Activated effector memory CD4-positive, alpha-beta T cell treated with anti-CD3 and anti-CD28 coated beads, Interleukin-2, amount 50 U/mL, for 16 hours (primary cell): ENCODE measurements around the gene CSF1.
"Not testable (repeated sequence)": the region's sequence is repeated elsewhere in the genome, so short reads cannot be mapped to it uniquely, and the experiment has no call there.

Experiments used
- DNase-seq: peaks from one replicate; pipeline ENCODE4 v3.0.0-alpha.2; 2020

The CSF1 gene

DNA sequence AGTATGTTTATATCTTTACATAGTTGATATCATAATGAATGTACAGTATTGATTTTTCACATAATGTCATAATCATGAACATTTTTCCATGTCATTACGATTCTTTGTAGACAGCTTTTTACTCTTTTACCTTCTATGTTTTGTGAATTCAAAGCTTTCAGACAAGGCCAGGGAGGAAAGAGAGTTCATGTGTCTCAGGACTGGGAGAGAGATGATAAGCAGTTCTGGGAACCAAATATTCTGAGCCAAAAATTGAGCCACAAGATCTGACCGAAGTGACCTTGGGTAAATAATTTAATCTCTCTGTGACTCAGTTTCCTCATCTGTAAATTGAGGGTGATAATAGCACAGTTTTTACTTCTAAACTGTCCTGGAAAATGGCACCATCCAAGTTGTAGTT is 31.8 kb downstream of the CSF1 start:
- no peak for DNase-seq

DNA sequence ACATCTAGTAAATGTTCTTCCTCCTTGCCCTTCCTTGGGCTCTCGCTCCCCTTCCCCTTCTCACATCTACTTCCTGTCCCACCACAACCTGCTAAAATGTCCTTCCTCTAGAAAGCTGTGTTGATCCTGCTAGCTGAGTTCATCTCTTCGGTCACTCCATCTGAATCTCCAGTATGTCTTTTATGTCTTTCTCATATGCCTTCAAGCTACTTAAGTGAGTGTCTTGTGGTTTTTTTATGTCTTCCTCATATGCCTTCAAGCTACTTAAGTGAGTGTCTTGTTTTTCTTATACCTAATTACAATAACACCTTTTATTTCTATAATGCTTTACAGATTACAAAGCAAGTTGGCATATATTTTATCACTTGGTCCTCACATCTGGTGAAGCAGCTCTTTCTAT is 33.9 kb downstream of the CSF1 start:
- DNase-seq = no peak

DNA sequence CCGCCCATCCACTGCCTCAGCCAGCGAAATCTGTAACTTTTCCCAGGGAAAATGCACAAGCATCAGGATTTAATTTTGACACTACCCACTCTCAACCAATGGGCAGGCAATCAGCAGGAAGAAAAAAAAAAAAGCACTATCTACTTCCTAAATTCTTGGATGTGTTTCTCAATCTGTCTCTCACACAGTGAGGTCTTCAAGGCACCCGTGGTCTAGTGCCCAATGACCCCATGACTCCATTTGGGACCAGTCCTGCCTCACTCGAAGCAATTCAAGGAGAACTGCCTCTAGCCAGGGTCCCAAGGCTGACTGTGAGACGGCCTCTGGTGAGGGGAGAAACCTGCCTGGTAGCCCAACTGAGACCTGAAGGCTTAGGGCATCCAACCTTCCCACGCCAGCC is 35.9 kb downstream of the CSF1 start:
- DNase-seq = no peak

DNA sequence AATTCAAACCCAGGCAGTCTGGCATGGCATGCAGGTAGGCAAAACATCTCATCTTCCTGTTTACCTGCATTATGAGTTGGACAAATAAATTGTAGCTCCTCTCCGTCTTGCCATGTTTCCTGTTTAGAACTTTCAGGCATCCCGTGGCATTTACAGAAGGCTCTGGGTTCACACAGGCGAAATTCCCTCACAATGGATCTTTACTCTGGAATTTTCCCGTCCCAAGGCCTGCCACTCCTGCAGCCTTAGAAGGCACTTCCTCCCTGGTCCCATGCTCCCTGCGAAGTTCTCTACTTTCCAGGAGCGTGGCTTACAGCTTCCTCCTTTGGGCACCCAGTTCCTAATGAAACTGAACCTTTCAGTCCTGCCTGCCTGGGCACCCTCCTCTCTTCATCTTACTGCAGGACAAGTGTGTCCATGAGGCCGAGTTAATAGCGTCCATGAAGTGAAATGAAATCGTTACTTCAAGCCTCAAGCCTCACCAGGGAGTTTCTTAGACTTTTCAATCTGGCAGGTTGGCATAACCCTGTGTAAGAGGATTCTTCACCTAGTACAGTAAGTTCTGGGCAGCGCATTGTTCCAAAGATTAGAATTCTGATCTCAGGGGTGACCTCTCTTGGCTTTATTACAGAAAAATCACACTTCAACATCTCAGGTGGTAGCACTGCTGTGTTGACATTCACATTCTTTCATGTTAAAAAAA is 37.1 kb downstream of the CSF1 start:
- DNase-seq = no peak

DNA sequence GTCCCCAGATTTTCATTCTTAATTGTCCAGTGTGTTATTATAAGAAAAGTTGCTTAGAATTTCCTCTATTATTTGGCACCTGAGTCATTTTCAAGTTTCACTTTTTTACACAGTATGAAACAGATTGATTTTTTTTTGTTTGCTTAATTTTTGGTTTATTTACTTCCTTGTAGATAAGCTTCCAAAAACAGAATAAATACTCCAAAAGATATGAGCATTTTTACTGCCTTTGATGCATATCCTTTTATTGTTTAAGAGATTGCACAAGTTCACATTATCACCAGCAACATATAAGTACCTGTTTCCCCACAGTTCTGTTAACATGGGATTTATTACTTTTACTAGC is 37.6 kb downstream of the CSF1 start:
- no peak for DNase-seq

DNA sequence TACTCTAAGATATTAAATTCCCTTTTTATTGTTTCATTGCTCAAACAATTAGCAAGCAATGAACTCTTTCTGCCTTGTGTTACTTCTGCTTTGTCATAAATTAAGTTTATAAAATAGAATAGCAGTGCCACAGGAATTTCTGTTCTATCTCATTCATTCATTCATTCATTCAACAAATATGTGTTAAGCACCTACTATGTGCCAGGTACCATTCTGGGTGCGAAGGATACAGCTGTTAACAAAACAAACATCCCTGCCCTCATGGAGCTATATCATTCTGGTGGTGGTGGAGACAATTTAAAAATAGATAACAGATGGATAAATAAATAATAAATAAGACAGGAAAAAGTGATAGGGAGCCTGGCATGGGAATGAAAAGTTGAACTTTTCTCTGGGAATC is 39.4 kb downstream of the CSF1 start:
- DNase-seq = no peak

DNA sequence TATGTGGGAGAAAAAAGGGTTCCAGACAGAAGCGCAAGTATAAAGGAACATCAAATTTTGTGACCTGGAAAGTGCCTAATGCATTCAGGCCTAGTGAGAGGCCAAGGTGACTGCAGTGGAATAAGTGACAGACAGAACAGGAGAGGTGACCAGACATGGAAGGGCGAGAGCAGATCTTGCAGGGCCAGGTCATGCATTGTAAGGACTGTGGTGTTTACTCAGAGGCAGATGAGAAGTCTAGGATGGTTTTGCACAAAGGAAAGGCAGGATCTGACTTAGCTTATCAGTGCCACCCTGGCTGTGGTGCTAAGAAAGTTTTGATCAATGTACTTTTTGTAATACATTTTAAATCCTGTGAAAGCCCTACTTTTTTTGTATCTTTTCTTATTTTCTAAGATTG is 39.9 kb downstream of the CSF1 start:
- no peak for DNase-seq

DNA sequence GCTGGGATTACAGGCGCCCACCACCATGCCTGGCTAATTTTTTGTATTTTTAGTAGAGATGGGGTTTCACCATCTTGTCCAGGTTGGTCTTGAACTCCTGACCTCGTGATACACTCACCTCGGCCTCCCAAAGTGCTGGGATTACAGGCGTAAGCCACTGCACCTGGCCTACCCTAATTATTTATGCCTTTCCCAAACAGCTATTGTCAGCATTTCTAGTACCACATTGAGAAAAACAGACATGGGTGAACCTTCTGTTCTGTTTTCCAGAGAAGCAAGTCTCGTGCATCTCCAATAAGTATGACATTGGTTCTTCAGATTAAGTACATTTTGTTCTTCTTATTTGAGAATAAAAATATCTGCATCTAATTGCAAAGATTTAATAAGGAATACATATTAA is 40.9 kb downstream of the CSF1 start:
- DNase-seq = not testable (repeated sequence)

DNA sequence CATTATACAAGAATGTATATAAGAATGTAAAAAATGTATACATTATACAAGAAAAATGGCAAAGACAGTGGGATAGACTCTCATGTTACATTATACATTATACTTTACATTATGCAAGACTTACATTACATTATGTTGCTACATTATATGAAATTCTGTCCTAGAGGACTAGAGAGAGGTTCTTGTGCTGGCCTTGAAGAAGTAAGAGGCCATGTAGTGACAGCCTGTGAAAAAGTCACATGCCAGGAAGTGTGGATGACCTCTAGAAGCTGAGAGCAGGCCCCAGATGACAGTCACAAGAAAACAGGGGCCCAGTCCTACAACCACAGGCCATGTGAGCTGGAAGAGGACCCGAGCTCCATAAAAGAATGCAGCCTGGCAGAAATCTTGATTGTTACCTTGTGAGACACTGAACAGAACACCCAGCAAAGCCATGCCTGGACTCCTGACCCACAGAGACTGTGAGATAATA is 43.4 kb downstream of the CSF1 start:
- no peak for DNase-seq

DNA sequence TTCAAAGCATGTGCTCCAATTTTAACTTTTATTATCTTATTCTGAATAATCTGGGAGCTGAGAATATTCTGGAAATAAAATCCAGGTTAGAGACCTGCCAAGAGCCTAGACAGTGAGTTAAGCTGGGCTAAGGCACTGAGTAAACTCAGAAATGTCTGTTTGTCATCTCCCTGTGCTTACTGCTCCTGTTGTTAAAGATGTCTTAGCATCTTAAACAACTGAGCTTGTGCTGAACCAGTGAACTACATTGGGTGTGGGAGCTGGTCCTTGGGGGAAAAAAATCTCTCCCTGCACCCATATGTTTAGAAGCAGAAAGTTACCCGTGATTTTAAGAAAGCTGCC is 49.0 kb downstream of the CSF1 start:
- DNase-seq = no peak

DNA sequence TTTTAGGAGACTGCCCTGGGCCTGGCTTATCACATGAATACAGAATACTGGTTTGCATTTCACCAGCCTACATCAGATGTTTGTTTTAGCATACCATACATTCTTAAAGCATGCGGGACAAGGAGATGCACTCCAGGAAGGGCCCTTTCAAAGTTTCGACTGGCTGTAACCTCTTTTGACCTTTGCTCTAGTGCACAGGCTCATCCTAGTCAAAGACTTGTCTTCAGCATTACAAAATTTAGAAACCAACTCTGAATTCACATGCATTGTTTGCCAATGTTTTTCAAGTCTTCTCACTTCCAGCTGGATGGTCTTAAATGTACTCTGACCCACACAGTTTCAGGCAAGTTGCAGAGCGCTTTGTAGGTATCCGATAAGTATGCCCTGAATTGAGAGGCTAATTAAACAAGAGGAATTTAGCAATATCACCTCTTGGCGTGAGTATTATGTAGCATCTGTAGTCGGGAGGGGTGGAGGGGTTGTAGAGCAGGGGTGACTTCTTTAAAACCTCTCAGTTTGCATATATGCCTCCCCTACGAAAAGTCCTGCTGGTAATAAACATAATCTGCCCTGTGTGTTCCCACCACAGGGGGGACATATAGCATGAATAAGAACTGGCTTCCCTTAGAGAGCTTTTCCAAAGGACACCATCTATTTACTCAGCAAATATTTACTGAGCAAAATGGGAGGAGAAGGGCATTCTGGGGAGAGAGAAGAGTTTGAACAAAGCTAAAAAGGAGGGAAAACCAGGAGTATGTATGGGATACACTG is 49.5 kb downstream of the CSF1 start:
- DNase-seq = no peak

DNA sequence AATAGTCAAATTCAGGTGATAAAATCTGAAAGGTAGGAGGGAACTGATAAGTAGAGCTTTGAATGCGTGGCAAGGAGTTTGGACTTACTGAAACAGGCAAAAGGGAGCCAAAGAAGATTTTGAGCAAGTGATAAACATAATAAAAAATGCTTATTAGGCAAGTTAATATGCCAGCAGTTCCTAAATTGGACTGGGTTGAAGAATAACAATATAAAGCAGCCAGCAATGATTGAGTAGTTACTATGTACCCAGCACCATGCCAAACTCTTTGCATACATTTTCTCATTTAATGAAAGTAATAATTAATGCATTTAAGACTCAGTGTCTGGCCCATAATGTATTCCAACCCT is 50.1 kb downstream of the CSF1 start:
- no peak for DNase-seq

DNA sequence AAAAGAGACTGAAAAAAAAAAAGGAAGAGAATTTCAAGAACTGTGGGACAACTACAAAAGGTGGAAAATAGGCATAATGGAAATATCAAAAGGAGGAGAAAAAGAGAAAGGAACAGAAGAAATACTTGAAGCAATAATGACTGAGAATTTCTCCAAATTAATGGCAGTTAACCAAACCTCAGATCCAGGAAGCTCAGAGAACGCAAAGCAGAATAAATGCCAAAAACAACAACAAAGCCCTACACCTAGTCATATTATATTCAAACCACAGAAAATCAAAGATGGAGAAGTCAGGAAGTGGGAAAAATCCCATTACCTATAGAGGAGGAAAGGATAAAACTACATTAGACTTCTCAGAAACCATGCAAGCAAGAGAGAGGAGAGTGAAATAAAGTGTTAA is 53.2 kb downstream of the CSF1 start:
- DNase-seq = no peak

DNA sequence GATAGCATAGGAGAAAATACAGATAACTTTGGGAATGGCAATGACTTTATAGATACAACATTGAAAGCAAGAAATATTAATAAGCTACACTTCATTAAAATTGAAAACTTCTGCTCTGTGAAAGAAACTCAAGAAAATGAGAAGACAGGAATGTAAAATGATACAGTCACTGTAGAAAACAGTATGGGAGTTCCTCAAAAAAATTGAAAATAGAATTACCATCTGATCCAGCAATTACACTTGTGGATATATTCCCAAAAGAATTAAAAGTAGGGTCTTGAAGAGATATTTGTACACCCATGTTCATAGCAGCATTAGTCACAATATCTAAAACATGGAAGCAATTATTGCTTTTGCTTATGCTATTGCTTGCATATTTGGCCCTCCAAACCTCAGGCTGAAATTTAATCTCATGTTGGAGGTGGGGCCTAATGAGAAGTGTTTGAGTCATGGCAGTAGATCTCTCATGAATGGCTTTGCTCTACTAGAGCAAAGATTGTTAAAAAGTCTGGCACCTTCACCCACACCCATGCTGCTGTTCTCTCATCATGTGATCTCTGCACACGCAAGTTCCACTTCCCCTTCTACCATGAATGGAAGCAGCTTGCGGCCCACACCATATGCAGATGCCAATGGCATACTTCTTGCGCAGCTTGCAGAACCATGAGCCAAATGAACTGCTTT is 58.6 kb downstream of the CSF1 start:
- no peak for DNase-seq

DNA sequence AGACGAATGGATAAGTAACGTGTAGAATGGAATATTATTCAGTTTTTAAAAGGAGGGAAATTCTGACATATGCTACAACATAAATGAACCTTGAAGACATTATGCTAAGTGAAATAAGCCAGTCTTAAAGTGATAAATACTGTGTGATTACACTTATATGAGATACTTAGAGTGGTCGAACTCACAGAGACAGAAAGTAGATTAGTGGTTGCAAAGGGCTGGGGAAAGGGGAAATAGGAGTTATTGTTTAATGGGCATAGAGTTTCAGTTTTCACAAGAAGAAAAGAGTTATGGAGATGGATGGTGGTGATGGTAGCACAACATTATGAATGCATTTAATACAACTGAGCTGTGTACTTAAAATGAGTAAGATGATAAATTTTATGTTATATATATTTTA is 59.3 kb downstream of the CSF1 start:
- no peak for DNase-seq

DNA sequence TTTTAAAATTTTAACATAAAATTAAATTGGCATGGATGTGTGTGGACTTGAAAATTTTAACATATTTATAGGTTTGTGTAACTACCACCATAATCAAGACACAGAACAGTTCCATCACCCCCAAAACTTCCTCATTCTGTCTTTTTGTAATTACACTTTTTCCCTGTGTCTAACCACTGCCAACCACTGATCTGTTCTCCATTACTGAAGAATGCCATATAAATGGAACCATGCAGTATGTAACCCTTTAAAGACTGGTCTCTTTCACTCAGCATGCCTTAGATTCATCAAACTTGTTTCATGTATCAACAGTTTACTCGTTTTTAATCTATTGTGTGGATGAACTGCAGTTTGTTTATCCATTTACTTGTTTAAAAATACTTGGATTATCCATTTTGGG is 60.9 kb downstream of the CSF1 start:
- DNase-seq = no peak

DNA sequence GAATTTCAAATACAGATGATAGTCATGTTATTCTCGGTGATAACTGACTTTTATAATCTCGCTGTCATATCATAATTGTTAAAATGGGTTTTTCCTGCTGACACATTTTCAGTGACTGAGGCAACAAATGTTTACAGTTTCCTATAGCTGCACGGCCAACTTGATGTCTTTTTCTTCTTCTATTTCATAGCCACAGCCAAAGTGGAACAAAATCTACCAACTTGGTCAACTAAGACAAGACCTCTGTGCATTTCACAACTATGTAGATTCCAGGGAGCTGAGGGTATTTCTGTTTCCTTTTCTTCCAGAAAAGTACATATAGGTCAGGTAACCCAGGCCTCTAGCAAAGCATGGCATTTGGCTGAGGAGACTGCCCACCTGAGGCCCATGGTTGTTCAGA is 63.5 kb downstream of the CSF1 start:
- no peak for DNase-seq

DNA sequence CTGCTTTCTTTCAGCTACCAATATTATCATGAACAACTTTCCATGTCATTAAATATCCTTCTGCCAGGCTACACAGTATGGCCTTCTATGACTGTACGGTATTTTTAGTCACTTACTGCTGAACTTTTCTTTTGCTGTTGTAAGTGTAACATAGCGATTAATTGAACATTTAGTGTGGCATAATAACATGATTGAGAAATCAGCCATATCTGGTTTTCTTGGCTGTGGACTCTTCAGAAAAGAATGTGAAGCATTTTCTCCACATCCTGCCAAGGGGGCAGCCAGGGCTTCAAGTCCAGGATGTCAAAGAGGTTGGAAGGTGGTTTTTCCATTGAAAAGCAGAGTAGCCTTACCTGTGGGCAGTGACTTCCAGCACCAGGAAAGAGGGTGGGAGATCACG is 65.1 kb downstream of the CSF1 start:
- no peak for DNase-seq

DNA sequence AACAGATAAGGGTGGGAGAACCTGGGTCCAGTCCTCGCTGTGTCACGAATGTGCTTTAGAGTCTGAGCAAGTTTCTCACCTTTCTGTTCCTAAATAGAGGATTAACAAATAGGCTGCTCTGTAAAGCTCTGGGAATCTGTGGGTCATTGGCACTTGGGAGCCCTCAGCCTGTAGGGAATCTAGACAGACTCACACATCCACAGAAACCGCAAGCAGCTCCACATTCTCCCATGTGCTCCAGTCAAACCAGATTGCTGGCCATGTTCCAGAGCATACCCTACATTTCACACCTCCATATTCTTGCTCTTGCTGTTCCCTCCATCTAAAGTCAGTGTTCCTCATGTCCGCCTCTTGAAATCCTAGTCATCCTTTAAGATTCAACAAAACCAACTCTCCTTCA is 66.1 kb downstream of the CSF1 start:
- no peak for DNase-seq

DNA sequence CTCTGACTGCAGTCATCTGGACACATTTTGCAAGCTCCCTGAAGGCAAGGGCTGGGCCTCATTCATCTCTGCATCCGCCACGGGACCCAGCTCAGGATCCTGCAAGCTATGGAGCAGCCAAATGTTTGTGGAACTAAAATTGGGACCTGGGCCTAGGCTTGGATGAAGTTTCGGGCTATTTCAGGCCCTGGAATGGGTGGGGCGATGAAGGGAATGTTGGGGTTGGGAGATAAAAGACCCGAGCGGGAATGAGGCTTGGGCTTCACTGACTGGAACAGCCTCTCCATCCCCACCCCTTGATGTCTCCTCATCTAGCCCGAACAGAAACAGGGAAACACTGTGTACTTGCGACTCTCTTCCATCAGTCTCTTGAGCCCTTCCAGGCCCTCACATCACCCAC is 66.6 kb downstream of the CSF1 start:
- DNase-seq = no peak

DNA sequence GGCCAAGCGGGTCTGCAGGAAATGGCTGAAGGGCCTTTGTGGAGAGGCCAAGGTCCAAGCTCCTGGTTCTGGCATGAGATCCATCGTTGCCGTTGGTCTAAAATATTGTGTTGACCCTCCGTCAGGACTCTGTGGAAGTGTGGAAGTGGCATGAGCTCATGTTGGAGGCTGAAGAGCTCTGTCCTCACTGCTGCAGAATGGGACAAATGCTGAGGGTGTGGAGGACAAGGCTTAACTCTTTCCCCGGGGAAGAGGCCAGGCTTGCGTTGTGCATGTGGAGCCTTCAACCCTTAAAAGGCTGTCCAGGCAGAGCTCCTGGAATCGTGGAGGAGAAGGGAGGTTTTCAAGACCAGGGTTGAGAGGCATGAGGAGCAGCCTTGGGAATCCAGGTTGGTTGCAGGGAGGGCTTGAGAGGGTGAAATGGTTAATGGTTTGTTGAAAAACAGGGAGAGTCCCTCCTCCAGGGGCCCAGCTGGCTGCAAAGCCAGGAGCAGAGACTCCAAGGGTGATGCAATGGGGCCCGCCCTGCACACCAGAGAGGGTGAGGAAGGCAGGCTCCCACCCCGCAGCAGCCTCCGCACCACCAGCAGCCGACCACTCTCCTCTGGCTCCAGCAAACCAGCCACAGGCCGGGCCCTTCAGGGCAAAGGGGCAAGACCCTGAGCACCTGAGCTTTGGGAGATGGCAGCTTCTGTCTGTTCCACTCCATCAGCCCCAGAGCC is 67.2 kb downstream of the CSF1 start:
- no peak for DNase-seq

DNA sequence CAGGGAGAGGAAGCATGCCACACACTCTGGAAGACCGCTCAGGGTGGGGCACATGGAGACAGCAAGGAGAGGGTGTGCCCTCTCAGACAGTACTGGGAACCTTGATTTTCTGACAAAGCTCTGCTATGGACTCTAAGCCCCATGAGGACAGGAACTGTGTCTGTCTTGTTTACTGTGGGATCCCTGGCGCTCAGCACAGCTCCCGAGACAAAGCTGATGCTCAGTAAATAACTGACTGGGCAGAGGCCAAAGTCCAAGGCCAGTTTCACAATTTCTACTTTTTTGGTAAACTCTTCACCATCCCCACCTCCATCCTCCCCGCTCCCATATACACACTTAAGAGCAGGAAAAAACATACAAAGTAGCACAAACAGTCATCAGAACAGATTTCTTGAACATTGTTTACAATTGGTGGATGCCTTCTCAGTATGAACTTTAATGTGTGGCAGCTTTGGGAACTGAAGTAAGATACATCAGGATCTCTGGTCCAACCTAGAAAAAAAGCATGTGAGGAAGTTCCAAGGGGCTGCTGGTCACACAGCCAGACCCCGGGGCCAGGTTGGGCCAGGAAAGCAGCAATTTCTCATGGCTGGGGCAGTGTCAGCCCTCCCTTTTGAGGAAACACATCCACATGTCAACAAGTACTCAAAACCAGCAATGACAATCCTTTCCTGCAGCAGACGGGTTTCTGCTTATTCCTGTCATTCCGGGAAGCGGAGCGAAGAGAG is 68.3 kb downstream of the CSF1 start:
- DNase-seq = no peak

DNA sequence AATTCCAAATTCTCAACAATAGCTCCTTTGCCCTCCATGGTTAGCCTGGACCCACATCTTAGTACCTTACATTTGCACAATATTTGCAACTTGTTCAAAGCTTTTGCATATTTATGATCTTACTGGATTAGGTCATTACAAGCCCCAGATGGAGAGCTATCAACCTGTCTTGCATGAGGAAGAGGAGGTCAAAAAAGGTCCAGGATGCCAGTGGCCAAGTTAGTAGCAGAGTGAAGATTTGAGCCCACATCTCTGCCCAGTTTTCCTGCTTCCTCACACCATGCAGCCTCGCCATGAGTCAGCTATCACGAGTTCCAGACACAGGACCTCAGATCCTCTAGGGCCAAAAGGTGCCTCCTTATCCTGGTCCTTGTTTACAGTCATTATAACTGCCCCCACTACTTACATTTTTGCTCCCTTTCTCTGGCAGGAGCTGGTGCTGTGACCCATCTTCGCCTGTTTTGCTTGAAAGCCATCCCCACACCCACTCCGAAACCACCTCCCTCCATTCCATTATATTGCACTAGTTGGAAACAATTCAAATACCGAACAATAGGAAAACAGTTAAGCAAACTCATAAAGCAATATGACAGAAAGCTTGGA is 68.9 kb downstream of the CSF1 start:
- DNase-seq = no peak
